ENCODE data around the gene NFIX. TPM values are rescaled to one million over a fixed set of nuclear protein-coding genes. Genes with fewer than 3 reads are reported as not detected.
A peak's percentile ranks its signal among the peaks of the same experiment; 100 is the strongest.

Gene NFIX
- total RNA-seq, 4 donors from 2014 or later = 25.4 to 53.1 (median 29.3) TPM

- 61 to 65% methylated on average over 10 to 14 of the region's 14 CpGs for WGBS, 2 donors (ENCODE audit: low coverage in 1 of 2)
- DNase-seq = no peak
- peak overlapping the region in 3 of 4 donors; percentile 67 to 92 (median 79) for H3K4me3 ChIP-seq
- H3K36me3 ChIP-seq = peaks cover 0 to 45% (median 19%) of the 10 kb centered on the region in 4 donors
- in situ Hi-C loops (cut with MboI; ENCODE audit: low pct_ligation_motif_present in 1 of 4, low pct_unique_long_range_greater_than_20kb in 1 of 4, low sequenced_read_pairs in 3 of 4) = no loop called here
- no peaks in the 10 kb centered on the region for H3K9me3 ChIP-seq
- peaks cover 10 to 35% (median 14%) of the 10 kb centered on the region in 4 donors for H3K4me1 ChIP-seq
- intact Hi-C loops (cut with DNase I; ENCODE audit: low total_unique reads) = loop anchor here (10.0 kb wide), 1 partner anchor 62 kb away; the partner anchor contains the start of genes DNASE2 and KLF1
- TF ChIP-seq EP300 (IDR thresholded peaks at IDR 0.05; ENCODE audit: low read depth) (no peak), CTCF (IDR thresholded peaks at IDR 0.05) (no peak), POLR2A (IDR thresholded peaks at IDR 0.05) (no peak), POLR2AphosphoS5 (IDR thresholded peaks at IDR 0.05) (no peak)
- H3K27ac ChIP-seq = peak overlapping the region; percentile 95 to 97 (median 96)
- no peaks in the 10 kb centered on the region for H3K27me3 ChIP-seq
Measured at GRCh38 chr19:12946731-12947496, 48.4 kb upstream of the NFIX start.

DNA sequence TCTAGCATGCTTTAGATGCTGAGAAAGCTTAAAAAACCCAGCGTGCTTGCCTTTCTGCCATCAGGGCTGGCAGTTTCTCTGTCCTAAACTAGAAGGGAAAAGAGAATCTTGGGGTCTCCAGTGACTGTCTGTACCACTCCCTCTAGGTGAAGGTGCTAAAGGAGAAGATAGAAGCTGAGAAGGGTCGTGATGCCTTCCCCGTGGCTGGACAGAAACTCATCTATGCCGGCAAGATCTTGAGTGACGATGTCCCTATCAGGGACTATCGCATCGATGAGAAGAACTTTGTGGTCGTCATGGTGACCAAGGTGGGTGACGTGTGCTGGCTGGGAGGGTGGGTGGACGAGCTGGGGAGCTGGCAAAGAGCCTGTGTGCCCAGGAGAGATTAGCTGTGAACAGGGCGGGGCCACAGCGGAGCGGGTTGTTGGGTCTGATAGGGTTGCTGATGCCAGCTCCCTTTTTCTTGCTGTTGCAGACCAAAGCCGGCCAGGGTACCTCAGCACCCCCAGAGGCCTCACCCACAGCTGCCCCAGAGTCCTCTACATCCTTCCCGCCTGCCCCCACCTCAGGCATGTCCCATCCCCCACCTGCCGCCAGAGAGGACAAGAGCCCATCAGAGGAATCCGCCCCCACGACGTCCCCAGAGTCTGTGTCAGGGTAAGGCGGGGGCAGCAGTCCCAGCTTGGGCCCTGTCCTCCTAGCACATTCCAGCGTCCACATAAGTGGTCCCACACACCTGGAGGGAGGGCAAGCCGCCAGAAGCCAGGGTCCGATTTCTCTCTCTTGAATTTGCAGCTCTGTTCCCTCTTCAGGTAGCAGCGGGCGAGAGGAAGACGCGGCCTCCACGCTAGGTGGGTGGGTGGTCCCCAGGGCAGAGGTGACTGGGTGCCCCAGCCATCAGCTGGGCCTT is 47.3 kb upstream of the NFIX start:
- intact Hi-C loops (cut with DNase I; ENCODE audit: low total_unique reads) (loop anchor here (10.0 kb wide), 1 partner anchor 63 kb away; the partner anchor contains the start of genes DNASE2 and KLF1), in situ Hi-C loops (cut with MboI; ENCODE audit: low pct_ligation_motif_present in 1 of 4, low pct_unique_long_range_greater_than_20kb in 1 of 4, low sequenced_read_pairs in 3 of 4) (no loop called here)
- no peak for TF ChIP-seq POLR2A (IDR thresholded peaks at IDR 0.05)
- no peak for TF ChIP-seq POLR2AphosphoS5 (IDR thresholded peaks at IDR 0.05)
- no peak for TF ChIP-seq EP300 (IDR thresholded peaks at IDR 0.05; ENCODE audit: low read depth)
- no peak for TF ChIP-seq CTCF (IDR thresholded peaks at IDR 0.05)
- WGBS, 2 donors (ENCODE audit: low coverage in 1 of 2) = 79 to 87% methylated on average over 7 to 28 of the region's 28 CpGs
- no peaks in the 10 kb centered on the region for H3K9me3 ChIP-seq
- peaks cover 0 to 41% (median 20%) of the 10 kb centered on the region in 4 donors for H3K36me3 ChIP-seq
- no peak for DNase-seq
- peaks cover 7 to 37% (median 13%) of the 10 kb centered on the region in 4 donors for H3K4me1 ChIP-seq
- no peaks in the 10 kb centered on the region for H3K27me3 ChIP-seq
- no peak overlapping the region for H3K4me3 ChIP-seq
- no peak overlapping the region for H3K27ac ChIP-seq

- no peaks in the 10 kb centered on the region for H3K9me3 ChIP-seq
- H3K27me3 ChIP-seq = no peaks in the 10 kb centered on the region
- DNase-seq = no peak
- H3K4me1 ChIP-seq = peaks cover 7 to 39% (median 16%) of the 10 kb centered on the region in 4 donors
- intact Hi-C loops (cut with DNase I; ENCODE audit: low total_unique reads) = loop anchor here (10.0 kb wide), 1 partner anchor 64 kb away; the partner anchor contains the start of genes DNASE2 and KLF1
- no peak overlapping the region for H3K27ac ChIP-seq
- no peak overlapping the region for H3K4me3 ChIP-seq
- 96% methylated on average over 30 of the region's 30 CpGs; no CpG with 5 or more reads in 1 of the 2 donors for WGBS, 2 donors (ENCODE audit: low coverage in 1 of 2)
- in situ Hi-C loops (cut with MboI; ENCODE audit: low pct_ligation_motif_present in 1 of 4, low pct_unique_long_range_greater_than_20kb in 1 of 4, low sequenced_read_pairs in 3 of 4) = no loop called here
- no peak for TF ChIP-seq POLR2AphosphoS5 (IDR thresholded peaks at IDR 0.05)
- TF ChIP-seq POLR2A (IDR thresholded peaks at IDR 0.05) = no peak
- TF ChIP-seq CTCF (IDR thresholded peaks at IDR 0.05) = no peak
- no peak for TF ChIP-seq EP300 (IDR thresholded peaks at IDR 0.05; ENCODE audit: low read depth)
- peaks cover 0 to 37% (median 17%) of the 10 kb centered on the region in 4 donors for H3K36me3 ChIP-seq
Measured at GRCh38 chr19:12948612-12949362, 46.5 kb upstream of the NFIX start.
